DMS153 (cell line): ENCODE measurements around the gene ARHGAP28.

Experiments used
- DNase-seq: peaks from one replicate; lab custom pipeline; 2025; lab: John Stamatoyannopoulos, UW

Gene ARHGAP28

GRCh38 chr18:6732952-6733351, 3.4 kb downstream of the ARHGAP28 start:
- no peak for DNase-seq

DNA sequence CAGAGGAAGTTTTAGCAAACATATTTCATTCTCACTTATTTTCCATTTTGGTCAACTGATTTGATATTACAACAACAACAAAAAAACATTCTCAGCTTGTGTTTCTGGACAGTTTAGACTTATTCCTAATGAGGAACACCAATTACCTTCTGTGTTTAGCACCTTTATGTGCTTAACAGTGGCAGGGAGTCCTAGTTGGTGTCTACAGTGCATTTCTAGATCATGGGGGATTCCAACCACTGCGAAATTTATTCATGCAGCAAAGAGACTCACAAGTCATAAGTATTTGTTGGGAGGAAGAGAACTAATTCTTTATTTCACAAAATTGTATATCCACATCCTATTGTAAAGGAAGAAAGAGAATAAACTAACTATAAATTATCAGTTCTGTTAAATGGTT, 4.2 kb downstream of the ARHGAP28 start:
- DNase-seq, result no peak

DNA sequence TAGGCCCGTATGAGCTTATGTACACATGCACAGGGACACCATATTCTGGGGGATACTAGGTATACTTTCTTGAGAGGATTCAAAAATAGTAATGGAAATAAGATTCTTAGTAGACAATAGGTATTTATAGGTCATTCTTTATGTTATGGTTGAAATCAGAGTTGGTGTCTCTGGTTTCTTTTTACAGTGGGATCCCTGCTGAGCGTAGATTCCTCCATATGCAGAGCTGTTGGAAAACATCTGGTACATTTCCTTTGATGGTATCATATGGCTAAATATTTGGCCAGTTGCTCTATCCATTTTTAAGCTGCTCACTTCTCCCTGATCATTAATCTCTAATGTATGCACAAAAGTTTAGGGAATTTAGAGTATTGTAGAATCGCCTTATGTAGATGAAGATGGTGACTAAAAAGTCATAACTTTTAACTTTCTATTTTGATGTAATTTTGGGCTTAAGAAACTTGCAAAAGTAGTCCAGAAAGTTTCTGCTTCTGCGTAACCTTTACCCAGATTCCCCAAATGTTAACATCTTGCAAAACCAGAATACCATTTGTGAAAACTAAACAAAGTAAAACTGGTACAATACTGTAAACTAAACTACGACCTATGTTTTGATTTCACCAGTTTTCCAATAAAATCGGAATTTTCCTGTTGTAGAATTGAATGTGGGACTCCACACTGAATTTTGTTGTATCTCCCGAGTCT, 5.4 kb downstream of the ARHGAP28 start:
- DNase-seq, result no peak

GRCh38 chr18:6737833-6738232, 8.3 kb downstream of the ARHGAP28 start:
- DNase-seq, result no peak

- DNase-seq, result no peak
Observed at GRCh38 chr18:6738622-6739021, 9.1 kb downstream of the ARHGAP28 start.

GRCh38 chr18:6741232-6741663, 11.7 kb downstream of the ARHGAP28 start:
- no peak for DNase-seq

- DNase-seq, result no peak
Observed at GRCh38 chr18:6741786-6742185, 12.3 kb downstream of the ARHGAP28 start.

DNA sequence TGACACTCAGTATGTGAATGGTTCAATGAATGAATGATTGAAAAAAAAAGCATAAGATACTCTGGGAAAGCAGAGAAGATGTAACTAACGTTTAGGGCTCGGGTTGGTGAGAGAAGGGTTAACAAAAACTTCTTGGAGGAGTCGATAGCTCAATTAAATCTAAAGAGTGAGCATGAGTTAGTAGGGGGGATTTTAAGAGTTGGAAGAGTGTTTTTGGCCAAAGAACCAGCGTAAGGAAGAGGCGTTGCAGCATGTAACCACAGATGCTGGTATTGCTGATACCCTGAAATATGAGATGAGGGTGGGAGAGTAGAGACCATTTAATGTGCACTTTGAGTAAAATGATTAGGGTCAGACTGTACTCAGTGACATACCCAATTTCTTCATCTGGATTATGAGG, 14.5 kb downstream of the ARHGAP28 start:
- DNase-seq, result no peak

GRCh38 chr18:6744816-6745455, 15.4 kb downstream of the ARHGAP28 start:
- no peak for DNase-seq

- DNase-seq, result no peak
Observed at GRCh38 chr18:6745504-6746031, 16.1 kb downstream of the ARHGAP28 start.

- no peak for DNase-seq
Observed at GRCh38 chr18:6746386-6746960, 17.0 kb downstream of the ARHGAP28 start.

DNA sequence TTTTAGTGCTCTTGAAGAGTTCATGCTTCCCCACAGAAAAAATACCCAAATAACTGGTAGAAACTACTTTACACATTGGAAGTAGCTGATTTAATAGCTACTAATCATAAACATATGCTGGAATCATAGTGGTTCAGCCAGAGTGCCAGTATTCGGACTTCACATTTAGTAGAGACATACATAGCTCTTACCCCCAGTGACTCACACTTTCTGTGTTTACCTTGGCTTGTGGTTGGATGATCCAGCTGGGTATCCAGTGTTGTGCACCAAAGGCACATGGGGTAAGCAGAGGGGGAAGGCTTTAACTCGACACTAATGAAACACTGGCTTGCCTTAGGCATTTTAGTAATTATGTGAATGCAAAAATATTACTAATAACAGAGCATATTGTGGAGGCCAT, 18.1 kb downstream of the ARHGAP28 start:
- DNase-seq, result no peak

GRCh38 chr18:6748241-6748640, 18.7 kb downstream of the ARHGAP28 start:
- DNase-seq, result no peak

- DNase-seq, result no peak
Observed at GRCh38 chr18:6750411-6750810, 20.9 kb downstream of the ARHGAP28 start.

- no peak for DNase-seq
Observed at GRCh38 chr18:6751222-6751621, 21.7 kb downstream of the ARHGAP28 start.

GRCh38 chr18:6752202-6752860, 22.8 kb downstream of the ARHGAP28 start:
- DNase-seq, result no peak

GRCh38 chr18:6755107-6755506, 25.6 kb downstream of the ARHGAP28 start:
- no peak for DNase-seq

GRCh38 chr18:6757931-6758330, 28.4 kb downstream of the ARHGAP28 start:
- DNase-seq, result no peak

- DNase-seq, result no peak
Observed at GRCh38 chr18:6759579-6759978, 30.1 kb downstream of the ARHGAP28 start.

DNA sequence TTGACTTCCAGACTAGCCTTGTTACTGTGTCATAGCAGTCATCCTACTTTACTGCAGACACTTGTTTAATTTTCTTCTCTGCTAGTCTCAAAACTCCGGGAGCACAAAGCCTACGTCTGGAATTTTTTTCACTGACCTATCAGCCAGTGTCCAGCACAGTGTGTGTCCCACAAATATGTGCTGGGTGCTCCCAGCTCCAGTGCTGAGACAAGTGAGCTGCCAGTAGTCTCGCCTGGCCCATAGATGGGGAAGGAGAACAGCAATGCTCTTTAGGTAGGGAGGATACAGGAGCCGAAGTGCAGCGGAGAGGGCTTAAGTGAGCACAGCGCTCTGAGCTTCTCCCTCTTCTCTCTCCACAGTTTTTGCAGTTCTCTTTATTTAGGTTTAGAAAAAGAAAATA, 34.0 kb downstream of the ARHGAP28 start:
- DNase-seq, result no peak

DNA sequence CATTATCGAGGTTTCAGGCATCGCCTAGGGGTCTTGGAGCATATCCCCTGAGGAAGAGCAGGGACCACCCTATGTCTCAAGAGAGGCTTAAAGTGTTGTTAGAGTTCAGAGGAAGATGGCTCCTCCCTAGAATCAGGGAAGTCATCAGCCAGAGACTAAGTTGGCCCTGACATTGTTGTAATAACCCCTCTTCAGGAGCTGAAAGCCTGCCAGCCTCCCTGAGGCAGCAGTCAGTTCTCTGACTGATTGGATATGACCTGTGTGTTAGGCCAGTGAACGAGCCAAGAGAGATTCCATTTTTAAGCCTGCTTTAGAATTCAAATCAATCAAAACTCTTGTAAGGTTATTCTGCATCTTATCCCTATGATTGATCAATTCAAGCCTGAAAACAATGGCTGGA, 34.9 kb downstream of the ARHGAP28 start:
- no peak for DNase-seq

DNA sequence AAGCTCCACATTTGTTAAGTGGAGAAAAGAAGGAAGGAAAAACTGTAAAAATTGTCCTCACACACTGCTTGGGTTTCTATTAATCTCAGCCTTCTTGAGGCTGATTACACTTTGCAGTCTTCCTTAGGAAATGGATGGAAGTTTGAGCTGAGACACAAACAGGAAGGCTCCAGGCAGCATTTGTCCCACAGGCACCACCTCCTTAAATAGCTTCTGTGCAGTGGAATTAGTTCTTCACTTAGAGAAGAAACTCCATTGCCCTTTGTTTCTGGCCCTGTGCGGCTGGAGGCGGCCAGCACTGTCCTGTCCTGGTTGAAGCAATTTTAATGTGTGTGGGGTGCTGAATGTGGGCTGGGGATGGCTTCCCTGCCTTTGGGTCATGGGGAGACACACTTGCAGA, 44.3 kb downstream of the ARHGAP28 start:
- no peak for DNase-seq

GRCh38 chr18:6775237-6775636, 45.7 kb downstream of the ARHGAP28 start:
- DNase-seq, result no peak
